ENCODE results near the gene NUP214.
A peak's percentile ranks its signal among the peaks of the same experiment; 100 is the strongest.

The NUP214 gene

DNA sequence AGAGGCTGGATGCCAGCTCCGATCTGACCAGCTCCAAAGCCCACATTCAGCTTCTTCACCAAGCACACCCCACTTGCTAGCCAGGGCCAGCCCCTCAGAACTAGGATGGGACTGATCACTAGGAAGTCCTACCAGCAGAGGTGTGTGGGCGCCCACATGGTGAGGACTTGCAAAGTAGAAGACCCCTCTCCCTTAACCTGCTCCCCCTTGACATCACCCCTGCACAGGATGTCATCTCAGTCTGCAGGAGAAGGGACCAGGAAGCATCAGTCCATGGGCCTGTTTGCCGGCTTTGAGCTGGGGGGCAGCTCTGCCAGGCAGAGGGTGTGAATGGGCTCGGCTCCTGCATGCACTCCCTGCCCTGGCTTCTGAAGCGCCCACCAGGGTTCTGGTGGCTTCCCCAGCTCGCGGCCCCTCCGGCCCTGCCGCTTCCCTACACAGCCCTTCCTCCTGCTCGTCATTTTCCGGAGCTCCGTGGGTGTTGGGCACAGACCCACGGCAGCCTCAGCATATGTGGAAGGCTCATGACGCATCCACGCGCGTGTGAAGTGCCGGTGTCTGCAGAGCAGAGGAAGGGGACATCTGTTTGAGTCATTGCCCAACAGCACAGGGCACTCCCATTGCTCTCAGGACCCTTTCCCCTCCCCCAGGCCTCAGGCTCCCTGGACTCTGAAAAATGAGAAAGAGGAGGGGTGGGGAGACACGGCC lies 154.6 kb downstream of the NUP214 start:
- Histone ChIP-seq H3K4ac (ENCODE audit: low read depth, low read length) (no peak overlapping the region), H3K9ac (ENCODE audit: low read length) (no peak overlapping the region), H3K27me3 (ENCODE audit: insufficient read depth, low read length, poor library complexity) (peaks cover 6% of the 10 kb centered on the region), H3K79me1 (ENCODE audit: low read length) (no peaks in the 10 kb centered on the region), H2BK5ac (ENCODE audit: low read length) (no peak overlapping the region), H3K4me1 (ENCODE audit: control insufficient read depth, low read depth, low read length) (no peaks in the 10 kb centered on the region), H3K79me2 (ENCODE audit: control insufficient read depth, insufficient read depth, low read length) (no peaks in the 10 kb centered on the region), H3K56ac (ENCODE audit: low read length) (no peak overlapping the region), H2AK5ac (ENCODE audit: low read length) (no peak overlapping the region), H3K27ac (ENCODE audit: low read depth, low read length) (no peak overlapping the region), H3K4me3 (ENCODE audit: low read length) (no peak overlapping the region), H3K4me2 (ENCODE audit: low read length) (no peak overlapping the region), H3K36me3 (ENCODE audit: control insufficient read depth, insufficient read depth, low read length) (no peaks in the 10 kb centered on the region), H2BK120ac (ENCODE audit: low read depth, low read length) (no peak overlapping the region), H3K18ac (ENCODE audit: low read length) (no peak overlapping the region), H4K5ac (ENCODE audit: low read length) (no peak overlapping the region), H2BK15ac (replicated peaks; ENCODE audit: low read depth) (no peak overlapping the region), H4K8ac (ENCODE audit: low read depth, low read length) (no peak overlapping the region), H3K23ac (ENCODE audit: low read length) (no peak overlapping the region)
- no CpG with 5 or more reads among the region's 19 CpGs for WGBS (ENCODE audit: extremely low coverage, insufficient coverage, low lambda C conversion rate)
- DNase-seq = no peak

DNA sequence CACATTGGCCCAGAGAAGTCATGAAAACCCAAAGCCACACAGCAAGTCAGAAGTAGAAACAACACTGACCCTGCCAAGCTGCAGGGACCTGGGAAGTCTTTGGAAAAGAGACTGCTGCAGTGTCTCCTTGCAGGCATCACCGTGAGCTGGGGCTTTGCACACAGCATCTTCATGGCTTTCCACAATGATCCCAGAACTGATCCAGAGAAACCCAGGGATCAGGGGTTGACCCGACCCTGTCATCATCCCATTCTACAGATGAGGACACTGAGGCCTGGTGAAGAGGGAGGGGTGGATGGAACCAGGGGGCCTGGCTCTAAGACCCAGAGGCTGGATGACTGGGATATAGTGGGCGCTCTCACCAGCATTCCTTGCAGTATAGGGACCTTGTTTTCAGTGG lies 155.3 kb downstream of the NUP214 start:
- H3K27ac ChIP-seq (ENCODE audit: low read depth, low read length) = no peak overlapping the region
- no peak overlapping the region for H2BK5ac ChIP-seq (ENCODE audit: low read length)
- H3K79me1 ChIP-seq (ENCODE audit: low read length) = no peaks in the 10 kb centered on the region
- no peaks in the 10 kb centered on the region for H3K36me3 ChIP-seq (ENCODE audit: control insufficient read depth, insufficient read depth, low read length)
- no peak overlapping the region for H3K18ac ChIP-seq (ENCODE audit: low read length)
- no peaks in the 10 kb centered on the region for H3K4me1 ChIP-seq (ENCODE audit: control insufficient read depth, low read depth, low read length)
- H2BK120ac ChIP-seq (ENCODE audit: low read depth, low read length) = no peak overlapping the region
- whole genome bisulfite sequencing (ENCODE audit: extremely low coverage, insufficient coverage, low lambda C conversion rate) = no CpG with 5 or more reads among the region's 3 CpGs
- no peak overlapping the region for H3K4me2 ChIP-seq (ENCODE audit: low read length)
- no peak overlapping the region for H3K4ac ChIP-seq (ENCODE audit: low read depth, low read length)
- peaks cover 6% of the 10 kb centered on the region for H3K27me3 ChIP-seq (ENCODE audit: insufficient read depth, low read length, poor library complexity)
- H3K56ac ChIP-seq (ENCODE audit: low read length) = no peak overlapping the region
- H2BK15ac ChIP-seq (replicated peaks; ENCODE audit: low read depth) = no peak overlapping the region
- no peak overlapping the region for H4K8ac ChIP-seq (ENCODE audit: low read depth, low read length)
- H4K5ac ChIP-seq (ENCODE audit: low read length) = no peak overlapping the region
- H3K23ac ChIP-seq (ENCODE audit: low read length) = no peak overlapping the region
- no peaks in the 10 kb centered on the region for H3K79me2 ChIP-seq (ENCODE audit: control insufficient read depth, insufficient read depth, low read length)
- DNase-seq = no peak
- H2AK5ac ChIP-seq (ENCODE audit: low read length) = no peak overlapping the region
- H3K9ac ChIP-seq (ENCODE audit: low read length) = no peak overlapping the region
- no peak overlapping the region for H3K4me3 ChIP-seq (ENCODE audit: low read length)

DNA sequence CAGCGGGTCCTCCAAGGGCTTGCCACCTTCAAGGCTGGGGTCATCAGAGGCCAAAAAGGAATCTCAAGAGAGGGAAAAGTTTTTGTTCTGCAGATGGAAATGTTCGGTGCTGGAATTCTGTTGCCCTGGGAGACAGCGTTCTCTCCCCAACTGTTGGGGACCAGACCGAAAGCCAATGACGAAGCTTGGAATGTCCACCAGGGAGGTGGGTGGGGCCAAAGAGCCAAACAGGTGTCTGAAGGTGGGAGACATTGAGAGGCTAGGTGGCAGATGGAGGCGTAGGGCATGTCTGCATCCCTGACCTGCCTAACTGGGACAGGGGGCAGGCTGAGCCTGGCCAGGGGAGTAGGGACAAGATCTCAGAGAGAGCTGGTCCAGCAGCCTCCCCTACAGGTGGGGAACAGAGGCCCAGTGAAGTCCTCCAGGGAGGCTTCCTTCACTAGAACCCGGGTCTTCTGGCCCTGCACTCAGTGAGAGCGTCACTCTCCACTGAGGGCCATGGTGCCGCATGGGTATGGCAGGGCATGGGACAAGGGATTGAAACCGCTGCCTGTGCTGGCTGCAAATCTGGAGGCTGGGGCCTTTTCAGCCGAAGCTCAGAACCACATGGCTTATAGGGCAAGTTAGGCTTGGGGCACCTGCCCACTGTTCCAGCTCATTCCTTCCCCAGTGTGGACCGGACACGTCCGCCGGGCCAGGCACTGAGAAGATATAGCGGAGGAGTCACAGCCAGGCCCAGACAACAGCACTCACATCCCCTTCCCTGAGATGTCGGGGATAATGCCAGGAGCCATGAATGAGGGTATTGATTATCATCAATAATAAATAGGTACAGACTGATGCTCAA lies 156.0 kb downstream of the NUP214 start:
- H3K79me1 ChIP-seq (ENCODE audit: low read length) = no peaks in the 10 kb centered on the region
- no peaks in the 10 kb centered on the region for H3K79me2 ChIP-seq (ENCODE audit: control insufficient read depth, insufficient read depth, low read length)
- peaks cover 1% of the 10 kb centered on the region for H3K27me3 ChIP-seq (ENCODE audit: insufficient read depth, low read length, poor library complexity)
- H3K4me3 ChIP-seq (ENCODE audit: low read length) = no peak overlapping the region
- no peak overlapping the region for H3K27ac ChIP-seq (ENCODE audit: low read depth, low read length)
- H3K9ac ChIP-seq (ENCODE audit: low read length) = no peak overlapping the region
- no CpG with 5 or more reads among the region's 17 CpGs for WGBS (ENCODE audit: extremely low coverage, insufficient coverage, low lambda C conversion rate)
- H3K18ac ChIP-seq (ENCODE audit: low read length) = no peak overlapping the region
- H3K4ac ChIP-seq (ENCODE audit: low read depth, low read length) = no peak overlapping the region
- no peak for DNase-seq
- no peaks in the 10 kb centered on the region for H3K4me1 ChIP-seq (ENCODE audit: control insufficient read depth, low read depth, low read length)
- no peak overlapping the region for H2BK5ac ChIP-seq (ENCODE audit: low read length)
- H3K36me3 ChIP-seq (ENCODE audit: control insufficient read depth, insufficient read depth, low read length) = no peaks in the 10 kb centered on the region
- H2BK15ac ChIP-seq (replicated peaks; ENCODE audit: low read depth) = no peak overlapping the region
- H4K5ac ChIP-seq (ENCODE audit: low read length) = no peak overlapping the region
- no peak overlapping the region for H4K8ac ChIP-seq (ENCODE audit: low read depth, low read length)
- H3K56ac ChIP-seq (ENCODE audit: low read length) = no peak overlapping the region
- H3K4me2 ChIP-seq (ENCODE audit: low read length) = no peak overlapping the region
- H2BK120ac ChIP-seq (ENCODE audit: low read depth, low read length) = no peak overlapping the region
- no peak overlapping the region for H2AK5ac ChIP-seq (ENCODE audit: low read length)
- no peak overlapping the region for H3K23ac ChIP-seq (ENCODE audit: low read length)

DNA sequence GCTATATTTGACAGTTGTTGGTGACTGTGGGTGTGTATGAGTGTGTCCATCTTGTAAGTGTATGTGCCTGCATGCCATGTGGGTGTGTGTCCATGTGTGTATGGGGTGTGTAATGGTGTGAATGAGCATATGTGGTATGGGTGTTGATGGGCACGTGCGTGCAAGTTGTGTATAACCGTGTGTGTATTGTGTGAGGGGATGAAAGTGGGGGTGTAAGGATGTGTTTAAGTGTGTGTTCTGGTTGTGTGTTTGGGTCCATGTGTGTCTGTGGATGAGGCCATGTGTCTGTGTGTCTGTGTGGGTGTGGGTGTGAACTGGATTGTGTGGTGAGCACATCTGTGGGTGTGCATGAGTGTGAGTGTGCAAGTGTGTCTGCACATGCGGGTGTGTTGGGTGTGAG lies 156.8 kb downstream of the NUP214 start:
- Histone ChIP-seq H3K23ac (ENCODE audit: low read length) (peak overlapping the region; percentile 15), H3K79me1 (ENCODE audit: low read length) (no peaks in the 10 kb centered on the region), H3K56ac (ENCODE audit: low read length) (no peak overlapping the region), H2BK5ac (ENCODE audit: low read length) (no peak overlapping the region), H3K4me2 (ENCODE audit: low read length) (no peak overlapping the region), H2BK120ac (ENCODE audit: low read depth, low read length) (no peak overlapping the region), H3K4me3 (ENCODE audit: low read length) (no peak overlapping the region), H2BK15ac (replicated peaks; ENCODE audit: low read depth) (no peak overlapping the region), H4K5ac (ENCODE audit: low read length) (no peak overlapping the region), H4K8ac (ENCODE audit: low read depth, low read length) (no peak overlapping the region), H3K4me1 (ENCODE audit: control insufficient read depth, low read depth, low read length) (no peaks in the 10 kb centered on the region), H3K4ac (ENCODE audit: low read depth, low read length) (no peak overlapping the region), H3K9ac (ENCODE audit: low read length) (no peak overlapping the region), H3K27me3 (ENCODE audit: insufficient read depth, low read length, poor library complexity) (no peaks in the 10 kb centered on the region), H3K18ac (ENCODE audit: low read length) (no peak overlapping the region), H3K27ac (ENCODE audit: low read depth, low read length) (no peak overlapping the region), H3K79me2 (ENCODE audit: control insufficient read depth, insufficient read depth, low read length) (no peaks in the 10 kb centered on the region), H3K36me3 (ENCODE audit: control insufficient read depth, insufficient read depth, low read length) (no peaks in the 10 kb centered on the region), H2AK5ac (ENCODE audit: low read length) (peak overlapping the region; percentile 59)
- no peak for DNase-seq
- WGBS (ENCODE audit: extremely low coverage, insufficient coverage, low lambda C conversion rate) = 100% methylated on average over 1 of the region's 4 CpGs

- no peak overlapping the region for H3K23ac ChIP-seq (ENCODE audit: low read length)
- H3K27me3 ChIP-seq (ENCODE audit: insufficient read depth, low read length, poor library complexity) = no peaks in the 10 kb centered on the region
- no peak overlapping the region for H2BK5ac ChIP-seq (ENCODE audit: low read length)
- H2BK120ac ChIP-seq (ENCODE audit: low read depth, low read length) = no peak overlapping the region
- no peak overlapping the region for H3K27ac ChIP-seq (ENCODE audit: low read depth, low read length)
- peak overlapping the region; percentile 47 for H3K56ac ChIP-seq (ENCODE audit: low read length)
- H3K18ac ChIP-seq (ENCODE audit: low read length) = no peak overlapping the region
- no peak overlapping the region for H3K9ac ChIP-seq (ENCODE audit: low read length)
- no peaks in the 10 kb centered on the region for H3K36me3 ChIP-seq (ENCODE audit: control insufficient read depth, insufficient read depth, low read length)
- no peak overlapping the region for H3K4me3 ChIP-seq (ENCODE audit: low read length)
- H3K4me2 ChIP-seq (ENCODE audit: low read length) = no peak overlapping the region
- WGBS (ENCODE audit: extremely low coverage, insufficient coverage, low lambda C conversion rate) = no CpG with 5 or more reads among the region's 61 CpGs
- H3K79me2 ChIP-seq (ENCODE audit: control insufficient read depth, insufficient read depth, low read length) = no peaks in the 10 kb centered on the region
- no peaks in the 10 kb centered on the region for H3K4me1 ChIP-seq (ENCODE audit: control insufficient read depth, low read depth, low read length)
- H3K4ac ChIP-seq (ENCODE audit: low read depth, low read length) = no peak overlapping the region
- DNase-seq = peak; percentile 80
- no peak overlapping the region for H4K8ac ChIP-seq (ENCODE audit: low read depth, low read length)
- no peaks in the 10 kb centered on the region for H3K79me1 ChIP-seq (ENCODE audit: low read length)
- H2BK15ac ChIP-seq (replicated peaks; ENCODE audit: low read depth) = no peak overlapping the region
- no peak overlapping the region for H4K5ac ChIP-seq (ENCODE audit: low read length)
- no peak overlapping the region for H2AK5ac ChIP-seq (ENCODE audit: low read length)
Observed at GRCh38 chr9:131282688-131283422, 157.5 kb downstream of the NUP214 start.
